Measurements from ENCODE around the gene PEPD.

The PEPD gene

GRCh38 chr19:33459222-33460090 is 62.1 kb downstream of the PEPD start:
- DNase-seq = no peak

GRCh38 chr19:33458807-33459206 is 62.8 kb downstream of the PEPD start:
- no peak for DNase-seq

GRCh38 chr19:33458171-33458633 is 63.4 kb downstream of the PEPD start:
- DNase-seq = no peak

- no peak for DNase-seq
Observed at GRCh38 chr19:33456845-33457220, 64.8 kb downstream of the PEPD start.

- no peak for DNase-seq
Observed at GRCh38 chr19:33456076-33456844, 65.3 kb downstream of the PEPD start.

GRCh38 chr19:33453265-33453664 is 68.3 kb downstream of the PEPD start:
- no peak for DNase-seq

- DNase-seq = no peak
Observed at GRCh38 chr19:33450689-33451088, 70.9 kb downstream of the PEPD start.

GRCh38 chr19:33449799-33450198 is 71.8 kb downstream of the PEPD start:
- no peak for DNase-seq

- no peak for DNase-seq
Observed at GRCh38 chr19:33448159-33448516, 73.5 kb downstream of the PEPD start.

- no peak for DNase-seq
Observed at GRCh38 chr19:33447336-33448158, 74.0 kb downstream of the PEPD start.

- DNase-seq = no peak
Observed at GRCh38 chr19:33446330-33447293, 75.0 kb downstream of the PEPD start.

- no peak for DNase-seq
Observed at GRCh38 chr19:33445442-33446329, 75.9 kb downstream of the PEPD start.

- DNase-seq = no peak
Observed at GRCh38 chr19:33444562-33445441, 76.8 kb downstream of the PEPD start.

- no peak for DNase-seq
Observed at GRCh38 chr19:33443638-33444561, 77.7 kb downstream of the PEPD start.

GRCh38 chr19:33442706-33443105 is 78.9 kb downstream of the PEPD start:
- no peak for DNase-seq

- DNase-seq = no peak
Observed at GRCh38 chr19:33441828-33442227, 79.8 kb downstream of the PEPD start.

- no peak for DNase-seq
Observed at GRCh38 chr19:33441277-33441699, 80.3 kb downstream of the PEPD start.

GRCh38 chr19:33440682-33441081 is 80.9 kb downstream of the PEPD start:
- DNase-seq = no peak

All from right kidney (tissue), 1 donor.